ENCODE measurements around the gene AMTN. TPM values are rescaled to one million over a fixed set of nuclear protein-coding genes. Genes with fewer than 3 reads are reported as not detected.

AMTN gene
- total and polyA plus RNA-seq, 2 experiments from 2014 or later = 0.53 TPM; not detected in 1

GRCh38 chr4:70564033-70564432 lies 45.7 kb downstream of the AMTN start:
- no peaks in the 10 kb centered on the region for H3K9me3 ChIP-seq (ENCODE audit: low read depth)
- no peak for DNase-seq (ENCODE audit: low read depth in 1 of 2, low spot score in 1 of 2)
- H3K4me1 ChIP-seq (ENCODE audit: low read depth) = no peaks in the 10 kb centered on the region
- H3K27me3 ChIP-seq = no peaks in the 10 kb centered on the region
- no peaks in the 10 kb centered on the region for H3K36me3 ChIP-seq
- no peak overlapping the region for H3K27ac ChIP-seq
- H3K4me3 ChIP-seq = no peak overlapping the region
- no peak for TF ChIP-seq CTCF (IDR thresholded peaks at IDR 0.05; ENCODE audit: low read depth, low read length)

- no peak overlapping the region for H3K4me3 ChIP-seq
- no peaks in the 10 kb centered on the region for H3K4me1 ChIP-seq (ENCODE audit: low read depth)
- no peak for TF ChIP-seq CTCF (IDR thresholded peaks at IDR 0.05; ENCODE audit: low read depth, low read length)
- no peak for DNase-seq (ENCODE audit: low read depth in 1 of 2, low spot score in 1 of 2)
- no peak overlapping the region for H3K27ac ChIP-seq
- no peaks in the 10 kb centered on the region for H3K9me3 ChIP-seq (ENCODE audit: low read depth)
- H3K27me3 ChIP-seq = no peaks in the 10 kb centered on the region
- no peaks in the 10 kb centered on the region for H3K36me3 ChIP-seq
These were observed 52.4 kb downstream of the AMTN start for GRCh38 chr4:70570796-70571195.

- Histone ChIP-seq H3K9me3 (ENCODE audit: low read depth) (no peaks in the 10 kb centered on the region), H3K27ac (no peak overlapping the region), H3K4me1 (ENCODE audit: low read depth) (no peaks in the 10 kb centered on the region), H3K27me3 (no peaks in the 10 kb centered on the region), H3K4me3 (no peak overlapping the region), H3K36me3 (no peaks in the 10 kb centered on the region)
- no peak for TF ChIP-seq CTCF (IDR thresholded peaks at IDR 0.05; ENCODE audit: low read depth, low read length)
- no peak for DNase-seq (ENCODE audit: low read depth in 1 of 2, low spot score in 1 of 2)
These were observed 53.4 kb downstream of the AMTN start for GRCh38 chr4:70571772-70572171.

- H3K27ac ChIP-seq = no peak overlapping the region
- no peaks in the 10 kb centered on the region for H3K27me3 ChIP-seq
- H3K9me3 ChIP-seq (ENCODE audit: low read depth) = no peaks in the 10 kb centered on the region
- no peak overlapping the region for H3K4me3 ChIP-seq
- DNase-seq (ENCODE audit: low read depth in 1 of 2, low spot score in 1 of 2) = no peak
- H3K4me1 ChIP-seq (ENCODE audit: low read depth) = no peaks in the 10 kb centered on the region
- H3K36me3 ChIP-seq = no peaks in the 10 kb centered on the region
- TF ChIP-seq CTCF (IDR thresholded peaks at IDR 0.05; ENCODE audit: low read depth, low read length) = no peak
These were observed 57.6 kb downstream of the AMTN start for GRCh38 chr4:70575964-70576363.

- Histone ChIP-seq H3K4me1 (ENCODE audit: low read depth) (no peaks in the 10 kb centered on the region), H3K27ac (no peak overlapping the region), H3K27me3 (no peaks in the 10 kb centered on the region), H3K36me3 (no peaks in the 10 kb centered on the region), H3K9me3 (ENCODE audit: low read depth) (no peaks in the 10 kb centered on the region), H3K4me3 (no peak overlapping the region)
- no peak for DNase-seq (ENCODE audit: low read depth in 1 of 2, low spot score in 1 of 2)
- TF ChIP-seq CTCF (IDR thresholded peaks at IDR 0.05; ENCODE audit: low read depth, low read length) = no peak
These were observed 59.0 kb downstream of the AMTN start for GRCh38 chr4:70577220-70577927.

Measured in cardiac muscle cell (in vitro differentiated cells and primary cell).